H1 (cell line): ENCODE measurements around the gene RAD51B. TPM values are rescaled to one million over a fixed set of nuclear protein-coding genes. Genes with fewer than 3 reads are reported as not detected.

Experiments used
- CTCF ChIA-PET: fragments of 300-600 bp; sonication (Branson Sonifier 250); formaldehyde crosslinking; loops from one replicate; lab custom pipeline; 2021; ENCODE audit not compliant: partially characterized antibody; lab: Charles Lee
- POLR2A ChIA-PET: fragments of 300-600 bp; sonication (Branson Sonifier 250); formaldehyde crosslinking; loops from one replicate; lab custom pipeline; 2021; ENCODE audit warnings: inconsistent platforms; ENCODE audit not compliant: partially characterized antibody; lab: Charles Lee
- DNase-seq, 2 experiments: peaks; one replicate each; pipeline versions ENCODE4 v3.0.0 to v3.0.0-alpha.2; 2010 to 2022; ENCODE audit warnings: low spot score in 2 of 2, low read depth in 1 of 2, mixed read lengths in 1 of 2
- FAIRE-seq: peaks from 2 replicates; lab custom pipeline; 2011; peaks lifted over from hg19 to GRCh38; lab: Jason Lieb, UNC
- H2AFZ ChIP-seq: 2 replicates; pipeline ENCODE4 v1.8.1; 2012; ENCODE audit warnings: low read length, inconsistent platforms
- H2AK5ac ChIP-seq: 2 replicates; pipeline ENCODE4 v1.6.1; 2013; ENCODE audit warnings: low read depth, low read length
- H2BK120ac ChIP-seq: replicated peaks from 2 replicates; pipeline ENCODE3; 2013; ENCODE audit warnings: low read depth, low read length, inconsistent platforms
- H2BK12ac ChIP-seq: 2 replicates; pipeline ENCODE4 v1.6.1; 2013; ENCODE audit warnings: low read depth, low read length
- H2BK15ac ChIP-seq: 2 replicates; pipeline ENCODE4 v1.6.1; 2013; ENCODE audit warnings: low read length
- H2BK20ac ChIP-seq: 2 replicates; pipeline ENCODE4 v1.6.1; 2013; ENCODE audit warnings: low read length
- H2BK5ac ChIP-seq: 2 replicates; pipeline ENCODE4 v1.6.1; 2013; ENCODE audit warnings: low read depth, low read length
- H3K14ac ChIP-seq: 2 replicates; pipeline ENCODE4 v1.6.1; 2013; ENCODE audit warnings: inconsistent platforms; ENCODE audit not compliant: insufficient read length
- H3K18ac ChIP-seq: 2 replicates; pipeline ENCODE4 v1.6.1; 2013; ENCODE audit warnings: low read length; ENCODE audit errors: extremely low read depth
- H3K23ac ChIP-seq: 2 replicates; pipeline ENCODE4 v1.6.1; 2013; ENCODE audit warnings: inconsistent platforms; ENCODE audit not compliant: insufficient read length
- H3K23me2 ChIP-seq: 2 replicates; pipeline ENCODE4 v1.6.1; 2013; ENCODE audit warnings: low read depth, low read length
- H3K27ac ChIP-seq: 2 replicates; pipeline ENCODE4 v1.6.1; 2011; ENCODE audit warnings: low read depth, low read length, inconsistent platforms
- H3K27me3 ChIP-seq, 4 experiments: replicated peaks in 1 of 4; 1 replicate in 1 of 4; 2 replicates in 3 of 4; pipeline versions ENCODE4 v1.6.1 to v1.8.1; 2011 to 2013; ENCODE audit warnings: low read length in 3 of 4, mild to moderate bottlenecking in 3 of 4, inconsistent platforms in 2 of 4, mixed read lengths in 2 of 4, moderate library complexity in 1 of 4; ENCODE audit not compliant: control insufficient read depth in 3 of 4, insufficient read depth in 3 of 4; ENCODE audit errors: extremely low read depth in 1 of 4
- H3K36me3 ChIP-seq, 4 experiments: 2 replicates each; pipeline versions ENCODE4 v1.6.1 to v1.8.1; 2011 to 2013; ENCODE audit warnings: mild to moderate bottlenecking in 4 of 4, low read length in 3 of 4, moderate library complexity in 2 of 4, control low read depth in 1 of 4, inconsistent platforms in 1 of 4; ENCODE audit not compliant: insufficient read depth in 4 of 4, control insufficient read depth in 2 of 4
- H3K4ac ChIP-seq: replicated peaks from 2 replicates; pipeline ENCODE3; 2013; ENCODE audit warnings: low read length, low read depth, mixed read lengths, inconsistent platforms; ENCODE audit not compliant: insufficient read length
- H3K4me1 ChIP-seq, 4 experiments: replicated peaks in 1 of 4; 1 replicate in 1 of 4; 2 replicates in 3 of 4; pipeline versions ENCODE4 v1.6.1 to v1.8.1; 2011 to 2013; ENCODE audit warnings: low read length in 3 of 4, inconsistent platforms in 2 of 4, mixed read lengths in 1 of 4; ENCODE audit not compliant: insufficient read depth in 4 of 4, control insufficient read depth in 3 of 4
- H3K4me2 ChIP-seq, 2 experiments: 2 replicates each; pipeline versions ENCODE4 v1.6.1 to v1.8.1; 2011 to 2013; ENCODE audit warnings: low read depth in 2 of 2, low read length in 2 of 2, control low read depth in 1 of 2, inconsistent platforms in 1 of 2, mild to moderate bottlenecking in 1 of 2; ENCODE audit not compliant: insufficient read depth in 1 of 2
- H3K4me3 ChIP-seq, 4 experiments: fragments of 200-600, 300-600 bp in 1 of 4; sonication (generic), shearing (Covaris generic), sonication (Bioruptor Twin) in 1 of 4; 2 replicates each; pipeline versions ENCODE4 v1.5.1 to v1.8.1; 2011 to 2016; ENCODE audit warnings: low read length in 4 of 4, low read depth in 3 of 4, control low read depth in 2 of 4, inconsistent platforms in 2 of 4, mild to moderate bottlenecking in 2 of 4, mixed read lengths in 1 of 4, moderate library complexity in 1 of 4; ENCODE audit not compliant: insufficient read depth in 2 of 4; ENCODE audit errors: extremely low read depth in 1 of 4
- H3K56ac ChIP-seq: replicated peaks from 2 replicates; pipeline ENCODE3; 2013; ENCODE audit warnings: low read depth, mild to moderate bottlenecking, mixed read lengths, low read length, inconsistent platforms; ENCODE audit not compliant: insufficient read length
- H3K79me1 ChIP-seq: 2 replicates; pipeline ENCODE4 v1.6.1; 2013; ENCODE audit warnings: low read depth, low read length, control low read depth
- H3K79me2 ChIP-seq, 2 experiments: 2 replicates each; pipeline versions ENCODE4 v1.6.1 to v1.8.1; 2012 to 2013; ENCODE audit warnings: low read length in 2 of 2, mild to moderate bottlenecking in 2 of 2, inconsistent platforms in 1 of 2; ENCODE audit not compliant: insufficient read depth in 2 of 2, control insufficient read depth in 1 of 2
- H3K9ac ChIP-seq, 4 experiments: replicated peaks in 1 of 4; 1 replicate in 1 of 4; 2 replicates in 3 of 4; pipeline versions ENCODE4 v1.6.1 to v1.8.1; 2011 to 2013; ENCODE audit warnings: low read depth in 3 of 4, low read length in 3 of 4, control low read depth in 2 of 4, mild to moderate bottlenecking in 2 of 4, moderate library complexity in 2 of 4, inconsistent platforms in 1 of 4; ENCODE audit errors: extremely low read depth in 1 of 4
- H3K9me3 ChIP-seq, 2 experiments: 2 replicates each; pipeline versions ENCODE4 v1.6.1 to v1.8.1; 2012 to 2013; ENCODE audit warnings: mild to moderate bottlenecking in 2 of 2, moderate library complexity in 2 of 2, control low read depth in 1 of 2, inconsistent platforms in 1 of 2, low read depth in 1 of 2, low read length in 1 of 2, mixed read lengths in 1 of 2; ENCODE audit not compliant: insufficient read depth in 2 of 2
- H4K20me1 ChIP-seq, 2 experiments: replicated peaks in 1 of 2; 2 replicates each; pipeline versions ENCODE3 to v1.8.1; 2011 to 2013; ENCODE audit warnings: inconsistent platforms in 2 of 2, low read length in 2 of 2, mild to moderate bottlenecking in 1 of 2; ENCODE audit not compliant: insufficient read depth in 2 of 2, control insufficient read depth in 1 of 2
- H4K5ac ChIP-seq: 2 replicates; pipeline ENCODE4 v1.6.1; 2013; ENCODE audit warnings: low read length, low read depth, mixed read lengths, inconsistent platforms; ENCODE audit not compliant: insufficient read length
- H4K8ac ChIP-seq: 2 replicates; pipeline ENCODE4 v1.8.0; 2013; ENCODE audit warnings: mild to moderate bottlenecking, moderate library complexity, low read length, inconsistent platforms; ENCODE audit not compliant: insufficient read depth; ENCODE audit errors: extremely low read depth
- H4K91ac ChIP-seq: replicated peaks from 2 replicates; pipeline ENCODE3; 2013; ENCODE audit warnings: low read length, mixed read lengths, inconsistent platforms; ENCODE audit not compliant: insufficient read length
- CEBPB ChIP-seq: IDR thresholded peaks from 2 replicates; pipeline ENCODE4 v1.6.1; 2012; ENCODE audit warnings: low read depth, low read length
- HDAC2 ChIP-seq, 2 experiments: fragments of 300-600 bp in 1 of 2; sonication (generic) in 1 of 2; IDR thresholded peaks; 2 replicates each; pipeline ENCODE4 v1.6.1; 2011 to 2012; ENCODE audit warnings: low read depth in 2 of 2, low read length in 2 of 2, mild to moderate bottlenecking in 2 of 2, moderate library complexity in 2 of 2, borderline replicate concordance in 1 of 2, inconsistent platforms in 1 of 2
- POU5F1 ChIP-seq: IDR thresholded peaks from 2 replicates; pipeline ENCODE4 v1.6.1; 2011; ENCODE audit warnings: low read depth, mild to moderate bottlenecking, low read length, moderate library complexity
- RFX5 ChIP-seq: IDR thresholded peaks from 2 replicates; pipeline ENCODE4 v1.6.1; 2011; ENCODE audit warnings: low read depth, low read length, improper control_type of control experiment, borderline replicate concordance
- RNF2 ChIP-seq: fragments of 200-900, 300-1000 bp; sonication (generic); IDR thresholded peaks from 2 replicates; pipeline ENCODE4 v1.7.1; 2016; ENCODE audit warnings: borderline replicate concordance, low read depth, mild to moderate bottlenecking, antibody characterized with exemption, low read length; ENCODE audit not compliant: poor library complexity, severe bottlenecking; ENCODE audit errors: missing control alignments
- SP2 ChIP-seq: IDR thresholded peaks from 2 replicates; pipeline ENCODE4 v1.6.1; 2012; ENCODE audit warnings: mild to moderate bottlenecking, low read length, inconsistent platforms
- TCF12 ChIP-seq: IDR thresholded peaks from 2 replicates; pipeline ENCODE4 v1.6.1; 2011; ENCODE audit warnings: low read depth, mild to moderate bottlenecking, low read length
- ZNF274 ChIP-seq: IDR thresholded peaks from 2 replicates; pipeline ENCODE4 v1.7.0; 2012; ENCODE audit warnings: low read length, borderline replicate concordance; ENCODE audit errors: extremely low read depth
- WGBS, 2 experiments: shearing (Covaris generic) in 1 of 2; methylation state at CpG; one replicate each; pipeline versions ENCODE4 v1.1.6 to v1.1.7; 2013 to 2015; ENCODE audit warnings: low lambda C conversion rate in 2 of 2, mixed read lengths in 2 of 2, inconsistent platforms in 1 of 2, low coverage in 1 of 2, missing lambda C conversion rate in 1 of 2; ENCODE audit not compliant: insufficient replicate concordance in 2 of 2, insufficient coverage in 1 of 2, insufficient read length in 1 of 2; ENCODE audit errors: extremely low coverage in 1 of 2, missing lambda C conversion rate in 1 of 2; 5-methylcytosine and 5-hydroxymethylcytosine counted together
- polyA plus RNA-seq, 7 experiments: library from polyadenylated mRNA; depleted of rRNA in 3 of 7; stranded (reverse) in 5 of 7; unstranded in 2 of 7; fragments of >200 nt in 5 of 7; fragments of 200-250 nt in 2 of 7; gene quantifications; 1 replicate in 5 of 7; 2 replicates in 1 of 7; 4 replicates in 1 of 7; pipeline versions ENCODE4 v1.2.1 to v1.2.3, GENCODE V29; 2011 to 2013; ENCODE audit warnings: missing spikeins in 2 of 7, mixed read lengths in 2 of 7
- total RNA-seq: library from RNA; stranded (reverse); fragmentation: NEBNext Ultra II Directional; extraction: Animal tissue kit (Norgen Biotek cat#: 25700); gene quantifications from 2 replicates; pipeline ENCODE4 v1.2.1, GENCODE V29; 2021
- TF ChIP-seq, protein P1 (sequence below): IDR thresholded peaks from 2 replicates; pipeline ENCODE4 v1.6.1; 2012; ENCODE audit warnings: inconsistent platforms

The RAD51B gene
- total and polyA plus RNA-seq, 2 of the 8 experiments (the other 6 are each of a cell fraction or from before 2014, with no cell fraction given) = 3.9 to 14.9 TPM

DNA sequence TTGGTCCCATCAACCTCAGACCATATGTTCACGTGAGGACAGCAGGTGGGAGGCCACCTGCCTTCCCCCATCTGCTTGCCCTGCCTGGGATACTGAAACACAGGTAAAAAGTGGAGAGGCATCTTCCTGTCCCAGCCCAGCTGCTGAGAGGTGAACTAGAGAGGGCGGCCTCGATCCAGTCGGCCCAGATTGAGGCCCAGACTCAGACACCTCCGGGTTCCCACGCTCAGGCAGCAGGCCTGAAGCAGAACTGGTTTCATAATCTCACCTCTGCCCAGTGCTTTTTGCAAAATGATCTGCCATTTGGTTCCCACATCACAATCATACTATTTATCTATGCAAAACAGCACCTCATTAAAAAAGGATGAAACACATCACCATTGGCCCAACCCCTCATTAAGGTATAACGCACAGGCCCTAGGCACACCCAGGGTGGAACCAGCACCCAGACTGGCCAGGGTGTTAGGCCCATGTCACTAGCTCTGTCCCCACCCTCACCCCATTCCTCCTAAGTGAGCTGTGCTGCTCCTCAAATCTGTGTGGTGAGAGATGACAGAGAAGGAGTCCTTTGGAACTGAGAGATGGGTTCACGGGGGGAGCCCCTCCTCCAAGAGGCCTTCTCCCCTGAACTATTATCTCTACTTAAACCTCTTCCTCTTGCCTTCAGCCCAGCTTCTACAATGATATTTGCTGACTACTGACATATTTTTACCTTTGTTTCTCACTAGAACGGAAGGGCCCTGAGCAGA lies 892.2 kb downstream of the RAD51B start:
- ChIA-PET CTCF (interaction anchor here (0.6 to 1.1 kb wide), 5 partner anchors 9 to 113 kb away, joined by 3 read pairs; no protein-coding TSS in a partner anchor), POLR2A (interaction anchor here (1.4 kb wide), 1 partner anchor 78 kb away, joined by 5 read pairs; no protein-coding TSS in a partner anchor)
- no peak overlapping the region for H3K14ac ChIP-seq
- H3K56ac ChIP-seq = no peak overlapping the region
- H3K27me3 ChIP-seq = no peaks in the 10 kb centered on the region; a peak in 1 of 7 replicates
- no peaks in the 10 kb centered on the region for H3K4me1 ChIP-seq
- no peak overlapping the region for H3K23ac ChIP-seq
- H3K27ac ChIP-seq = no peak overlapping the region
- 94% methylated on average over 9 of the region's 9 CpGs; no CpG with 5 or more reads in 1 of the 2 experiments for WGBS, 2 experiments
- H3K79me2 ChIP-seq = no peaks in the 10 kb centered on the region
- H4K91ac ChIP-seq = no peak overlapping the region
- H3K23me2 ChIP-seq = no peaks in the 10 kb centered on the region
- H3K79me1 ChIP-seq = no peaks in the 10 kb centered on the region
- H2BK20ac ChIP-seq = no peak overlapping the region
- H2BK15ac ChIP-seq = 0 out of 2 replicates have a peak overlapping the region, but pooled peaks have one; percentile 12
- H4K8ac ChIP-seq = no peak overlapping the region
- no peak overlapping the region for H2BK120ac ChIP-seq
- no peak overlapping the region for H3K18ac ChIP-seq
- no peak overlapping the region for H3K9ac ChIP-seq
- no peaks in the 10 kb centered on the region for H3K9me3 ChIP-seq
- H3K4me2 ChIP-seq = no peak overlapping the region
- H2AFZ ChIP-seq = no peak overlapping the region
- no peak overlapping the region for H3K4ac ChIP-seq
- no peak overlapping the region for H3K4me3 ChIP-seq
- no peaks in the 10 kb centered on the region for H3K36me3 ChIP-seq
- FAIRE-seq (no peak), DNase-seq (no peak)
- no peak overlapping the region for H2BK5ac ChIP-seq
- H2AK5ac ChIP-seq = no peak overlapping the region
- H4K20me1 ChIP-seq = no peaks in the 10 kb centered on the region
- no peak overlapping the region for H4K5ac ChIP-seq
- no peak overlapping the region; the same call in 1 of the 2 replicates for H2BK12ac ChIP-seq
- TF ChIP-seq CEBPB (no peak), ZNF274 (no peak), RNF2 (no peak), TCF12 (no peak), RFX5 (no peak), HDAC2 (IDR thresholded peaks at IDR 0.05; ENCODE audit: borderline replicate concordance in 1 of 2, low read depth in 2 of 2, low read length in 2 of 2) (no peak), SP2 (no peak), POU5F1 (no peak)
- TF ChIP-seq, protein P1, sequence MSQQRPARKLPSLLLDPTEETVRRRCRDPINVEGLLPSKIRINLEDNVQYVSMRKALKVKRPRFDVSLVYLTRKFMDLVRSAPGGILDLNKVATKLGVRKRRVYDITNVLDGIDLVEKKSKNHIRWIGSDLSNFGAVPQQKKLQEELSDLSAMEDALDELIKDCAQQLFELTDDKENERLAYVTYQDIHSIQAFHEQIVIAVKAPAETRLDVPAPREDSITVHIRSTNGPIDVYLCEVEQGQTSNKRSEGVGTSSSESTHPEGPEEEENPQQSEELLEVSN = no peak
